ENCODE measurements around the gene GJB4.
"Not testable (repeated sequence)": the region's sequence is repeated elsewhere in the genome, so short reads cannot be mapped to it uniquely, and the experiment has no call there.

GJB4 gene
- total RNA-seq, result 0 reads per million in 2 donors

DNA sequence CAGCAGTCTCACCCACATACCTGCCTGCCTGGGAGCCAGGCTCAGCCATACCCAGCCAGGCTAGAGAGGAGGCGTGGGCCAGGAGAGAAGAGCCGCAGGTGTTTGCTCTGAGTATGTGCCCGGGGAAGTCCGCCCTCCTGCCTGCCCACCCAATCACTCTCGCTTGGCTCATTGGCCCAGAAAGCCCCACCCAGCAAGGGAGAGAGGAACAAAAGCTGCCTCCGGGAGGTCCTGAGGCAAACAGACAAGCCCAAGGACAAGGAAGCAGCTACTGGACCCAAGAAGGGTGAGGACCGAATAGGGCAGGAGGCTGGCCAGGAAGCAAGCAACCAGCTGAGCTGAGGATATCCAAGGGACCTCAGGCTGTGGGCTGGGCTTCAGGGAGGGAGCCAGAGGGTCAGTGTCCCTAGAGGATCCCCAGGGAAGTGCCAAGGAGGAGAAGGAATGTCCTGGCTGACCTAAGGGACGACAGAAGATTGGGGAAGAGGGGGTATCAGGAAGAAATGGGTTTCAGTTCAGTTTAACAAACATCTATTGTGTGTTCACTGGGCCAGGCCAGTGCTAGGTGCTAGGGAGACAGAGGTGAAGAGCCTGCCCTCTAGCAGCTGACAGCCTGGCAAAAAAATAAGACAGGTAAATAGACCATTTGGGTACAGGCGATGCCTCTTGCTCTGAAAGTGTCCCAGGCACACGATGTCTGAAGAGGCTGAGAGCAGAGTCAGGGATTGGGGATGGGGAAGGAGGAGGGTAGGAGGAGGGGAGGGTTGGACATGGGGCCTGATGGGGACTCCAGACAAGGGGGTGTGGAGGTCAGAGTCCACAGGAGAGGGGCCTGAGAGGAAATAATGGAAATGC, at the start of gene GJB4:
Gene GJB4 (plus strand): TSS at position 238 of the 855 bp plus-strand sequence. CDS start 1,515 bp downstream, outside the sequence.
- no peak for DNase-seq

DNA sequence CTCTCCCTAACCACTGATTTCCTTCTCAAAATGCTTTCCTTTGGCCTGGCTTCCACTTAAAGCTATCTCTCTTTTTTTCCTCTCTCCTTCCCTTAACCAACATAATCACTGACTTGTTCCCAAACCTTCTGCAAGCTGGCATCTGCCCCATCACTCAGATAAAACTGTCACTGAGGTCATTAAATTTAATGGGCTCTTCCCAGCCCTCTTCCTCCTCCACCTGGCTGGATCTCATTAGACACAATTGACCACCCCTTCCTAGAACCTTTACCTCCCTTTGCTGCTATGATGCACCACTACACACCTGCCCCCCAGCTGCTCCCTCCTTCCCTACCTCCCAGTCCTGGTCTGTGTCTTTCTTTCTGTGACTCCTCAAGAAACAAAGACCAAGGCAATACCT, 48.7 kb upstream of the GJB4 start:
- no peak for DNase-seq

DNA sequence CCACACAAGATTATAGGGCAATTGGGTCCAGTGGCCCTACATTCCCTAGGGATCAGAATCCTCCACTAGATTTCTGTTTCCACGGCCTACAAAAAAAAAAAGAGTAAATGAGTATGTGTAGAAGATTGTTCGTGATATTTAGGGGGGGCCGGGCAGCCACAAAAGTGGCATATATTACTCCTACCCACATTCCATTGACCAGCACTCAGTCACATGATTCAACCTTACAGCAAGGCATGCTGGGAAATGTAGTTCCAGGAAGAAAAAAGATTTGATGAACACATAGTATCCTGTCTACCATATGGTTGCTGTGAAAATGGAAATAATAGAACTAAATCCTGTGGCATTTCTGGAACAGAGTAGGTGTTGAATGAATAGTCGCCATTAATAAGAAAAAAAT, 48.1 kb upstream of the GJB4 start:
- no peak for DNase-seq

- no peak for DNase-seq
These were observed 47.4 kb upstream of the GJB4 start for GRCh38 chr1:34712007-34712688.

DNA sequence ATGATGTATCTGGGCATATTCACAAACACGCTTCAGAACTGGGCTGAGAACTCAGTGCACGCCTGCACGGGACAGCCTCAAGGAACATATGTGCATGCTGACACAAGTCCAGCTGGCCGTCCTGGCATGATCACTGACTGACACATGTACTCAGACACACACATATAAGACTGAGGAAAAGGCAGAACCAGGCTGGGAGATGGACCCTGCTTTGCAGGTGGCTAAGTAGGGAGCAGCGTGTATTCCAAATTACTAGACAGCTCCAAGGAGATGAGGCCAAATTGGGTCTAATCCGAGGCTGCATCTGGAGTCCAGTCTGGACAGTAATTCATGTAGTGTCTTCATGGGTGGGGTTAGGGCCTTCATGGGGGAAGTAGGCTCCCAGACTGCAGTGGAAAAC, 46.1 kb upstream of the GJB4 start:
- DNase-seq, result no peak

DNA sequence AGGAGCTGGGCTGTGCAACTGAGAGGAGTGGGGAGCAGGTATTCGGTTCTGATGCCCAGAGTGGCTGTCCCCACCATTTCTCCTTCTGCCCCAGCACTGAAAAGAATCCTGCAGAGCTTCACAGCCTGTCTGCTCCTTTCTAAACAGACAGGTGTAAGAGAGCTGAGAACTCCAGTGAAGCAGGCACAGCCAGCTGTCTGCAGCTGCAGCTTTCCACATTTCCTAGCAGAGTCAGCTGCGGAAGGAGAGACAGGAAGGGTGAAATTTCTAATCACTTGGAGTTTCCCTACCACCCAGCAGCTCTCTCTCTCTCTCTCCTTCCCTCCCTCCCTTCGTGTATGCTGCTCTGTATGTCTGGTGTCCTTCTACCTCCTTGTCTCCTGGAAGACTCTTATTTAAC, 45.2 kb upstream of the GJB4 start:
- DNase-seq, result no peak

DNA sequence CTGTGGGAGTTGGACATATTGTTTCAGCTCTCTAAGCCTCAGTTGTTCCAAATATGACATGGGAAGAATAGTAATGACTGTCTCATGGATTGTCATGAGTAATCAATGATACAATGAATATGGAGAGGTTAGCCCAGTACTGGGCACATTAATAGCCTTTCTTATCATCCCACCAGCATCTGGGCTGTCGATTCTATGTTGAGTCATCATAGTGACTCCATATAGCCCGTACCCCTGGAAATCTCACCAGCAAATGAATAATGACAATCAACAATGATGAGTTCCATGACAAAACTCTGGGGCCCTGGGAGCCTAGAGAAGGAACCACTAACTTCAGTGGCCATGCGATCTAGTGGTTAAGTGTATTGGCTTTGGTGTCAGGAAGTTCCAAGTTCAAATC, 44.4 kb upstream of the GJB4 start:
- no peak for DNase-seq

- DNase-seq, result no peak
These were observed 38.3 kb upstream of the GJB4 start for GRCh38 chr1:34721241-34721640.

- no peak for DNase-seq
These were observed 37.7 kb upstream of the GJB4 start for GRCh38 chr1:34721646-34722355.

GRCh38 chr1:34726861-34727260, 32.7 kb upstream of the GJB4 start:
- no peak for DNase-seq

DNA sequence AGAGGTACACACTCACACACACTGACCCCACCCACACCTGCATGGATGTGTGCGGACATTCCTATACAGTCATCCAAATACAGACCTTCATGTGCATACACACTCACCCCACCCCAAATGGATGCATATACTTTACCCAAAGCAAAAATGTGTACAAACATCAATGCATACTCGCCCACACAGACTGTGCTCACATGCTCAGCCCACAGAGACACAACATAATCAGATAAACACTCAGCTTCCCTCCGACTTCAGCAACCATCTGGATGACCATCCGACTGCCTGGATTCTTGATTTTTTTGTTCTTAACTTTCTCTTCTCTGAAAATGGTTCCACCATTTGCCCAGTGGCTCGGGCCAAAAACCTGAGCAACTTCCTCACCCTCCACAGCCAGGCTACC, 29.1 kb upstream of the GJB4 start:
- DNase-seq, result no peak

- DNase-seq, result not testable (repeated sequence)
These were observed 26.7 kb upstream of the GJB4 start for GRCh38 chr1:34732831-34733230.

DNA sequence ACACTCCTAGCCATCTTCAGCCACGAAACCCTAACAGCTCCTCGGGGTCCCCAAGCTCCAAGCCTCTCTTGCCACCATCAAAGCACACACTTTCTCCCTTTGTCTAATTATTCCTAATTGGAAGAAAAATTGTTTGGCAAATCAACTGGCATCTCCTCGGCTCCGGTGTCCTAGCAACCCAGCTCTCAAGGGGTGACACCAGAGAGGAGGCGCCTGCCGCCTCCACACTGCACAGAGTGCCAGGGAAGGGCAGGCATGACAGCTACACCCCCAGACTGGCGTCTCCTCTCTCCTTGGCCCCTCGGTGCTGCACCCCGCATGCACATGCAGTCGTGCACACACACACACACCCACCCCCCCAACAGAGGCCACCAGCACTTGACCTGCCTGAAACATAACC, 22.8 kb upstream of the GJB4 start:
- no peak for DNase-seq

DNA sequence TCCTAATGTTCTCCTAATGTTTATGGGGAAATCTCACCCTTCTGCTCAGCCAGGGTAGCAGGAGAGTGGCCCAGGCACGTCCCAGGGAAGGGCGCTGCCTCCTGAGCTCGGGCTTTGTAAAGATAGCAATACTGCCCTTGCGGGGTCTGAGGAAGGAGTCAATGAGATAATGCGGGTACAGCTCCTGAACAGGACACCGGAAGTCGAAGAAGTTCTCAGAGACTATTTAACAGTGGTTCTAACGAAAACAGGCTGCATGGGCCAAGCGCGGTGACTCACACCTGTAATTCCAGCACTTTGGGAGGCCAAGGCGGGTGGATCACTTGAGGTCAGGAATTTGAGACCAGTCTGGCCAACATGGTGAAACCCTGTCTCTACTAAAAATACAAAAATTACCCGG, 22.3 kb upstream of the GJB4 start:
- not testable (repeated sequence) for DNase-seq

DNA sequence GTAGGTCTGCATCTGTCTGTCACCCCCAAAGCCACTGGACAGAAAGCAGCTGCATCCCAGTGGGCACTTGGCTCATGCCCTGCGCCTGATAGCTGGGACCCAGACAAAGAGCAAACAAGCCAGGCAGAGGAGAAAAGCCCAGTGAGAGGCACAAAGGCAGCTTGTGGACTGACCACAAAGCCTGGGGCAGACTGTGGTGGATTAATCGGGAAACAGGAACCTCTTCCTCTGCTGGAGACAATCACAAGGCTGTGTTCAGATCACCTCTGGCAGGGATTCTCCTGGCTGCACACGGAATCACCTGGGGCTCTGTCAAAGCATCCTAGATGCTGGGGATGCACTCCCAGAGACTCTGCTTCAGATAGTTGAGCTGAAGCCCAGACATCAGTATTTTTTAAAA, 19.9 kb upstream of the GJB4 start:
- DNase-seq, result no peak

DNA sequence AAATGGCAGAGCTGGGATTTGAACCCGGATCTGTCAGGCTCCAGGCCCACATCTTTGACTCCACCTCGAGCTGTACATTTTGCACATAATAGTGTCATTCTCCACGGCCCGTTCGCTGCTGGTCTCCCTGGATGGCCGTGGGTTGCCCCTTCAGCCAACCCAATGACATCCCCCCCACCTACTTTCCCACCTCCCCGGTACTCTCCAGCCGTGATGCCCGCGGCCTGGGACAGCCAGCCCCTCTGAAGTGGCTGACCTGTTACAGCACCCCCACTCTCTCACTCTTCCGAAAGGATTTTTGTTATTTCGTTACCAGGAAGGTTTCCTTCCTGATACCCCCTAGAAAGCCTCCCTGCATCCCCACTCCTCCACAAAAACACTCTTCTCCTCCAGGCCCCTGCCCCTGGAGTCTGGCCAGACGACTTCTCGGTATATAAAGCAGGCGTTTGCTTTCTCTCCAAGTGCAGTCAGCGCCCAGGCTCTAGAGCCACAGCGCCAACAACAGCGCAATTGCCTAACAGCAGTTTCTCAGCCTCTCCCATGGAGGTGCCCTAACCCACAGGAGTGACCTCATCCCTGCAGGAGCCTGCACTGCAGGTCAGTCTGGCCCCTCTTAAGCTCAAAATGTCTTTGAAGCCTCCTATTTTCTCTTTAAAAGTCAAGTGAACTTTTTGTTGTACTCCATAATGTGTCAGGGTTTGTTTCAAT, 19.2 kb upstream of the GJB4 start:
- DNase-seq, result no peak

- peak; percentile 37 for DNase-seq
These were observed 16.8 kb upstream of the GJB4 start for GRCh38 chr1:34742667-34743270.

- DNase-seq, result no peak
These were observed 15.8 kb upstream of the GJB4 start for GRCh38 chr1:34743775-34744174.

GRCh38 chr1:34744851-34745250, 14.7 kb upstream of the GJB4 start:
- no peak for DNase-seq

GRCh38 chr1:34745666-34746065, 13.9 kb upstream of the GJB4 start:
- DNase-seq, result no peak

GRCh38 chr1:34746101-34746500, 13.4 kb upstream of the GJB4 start:
- DNase-seq, result no peak
